G401.6 (cell line): ENCODE data around the gene ISY1.
"Not testable (repeated sequence)": the region's sequence is repeated elsewhere in the genome, so short reads cannot be mapped to it uniquely, and the experiment has no call there.

ENCODE experiments used
- FAIRE-seq: peaks from 2 replicates; lab custom pipeline; 2012; peaks lifted over from hg19 to GRCh38; lab: Jason Lieb, UNC

The ISY1 gene

DNA sequence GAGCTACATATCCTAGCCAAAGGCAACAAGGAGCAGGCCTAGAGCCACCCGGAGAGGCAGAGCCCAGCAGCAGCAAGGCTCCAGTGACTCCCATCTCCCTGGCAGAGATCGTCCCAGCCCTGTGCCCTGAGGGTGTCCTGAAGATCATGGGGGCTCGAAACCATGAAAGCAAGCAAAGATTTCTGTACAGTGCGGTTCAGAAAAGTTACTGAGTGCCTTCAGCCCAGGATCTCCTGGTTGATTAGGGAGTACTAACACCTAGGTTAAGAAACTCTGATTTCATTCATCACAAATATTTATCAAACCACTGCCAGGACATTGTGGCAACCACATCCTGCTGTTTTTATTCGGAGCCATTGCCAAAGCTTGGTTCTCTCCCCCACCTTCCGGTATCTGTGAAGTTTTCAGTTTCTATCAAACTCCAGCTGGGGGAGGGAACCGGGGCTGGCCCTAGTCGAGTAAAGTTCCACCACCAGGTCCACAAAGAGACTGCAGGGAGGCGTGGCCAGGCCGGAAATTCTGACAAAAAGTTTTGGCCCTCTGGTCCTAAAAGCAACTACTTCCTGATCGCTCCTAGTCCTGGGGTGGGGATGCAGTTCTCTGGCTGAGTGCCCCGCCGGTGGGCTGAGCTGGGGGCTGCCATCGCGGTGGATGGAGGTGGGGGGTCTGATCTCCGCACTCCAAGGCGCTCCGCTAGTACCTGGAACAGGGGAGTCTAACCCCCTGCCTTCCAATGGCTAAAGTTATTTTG, 40.4 kb downstream of the ISY1 start:
- no peak for FAIRE-seq

DNA sequence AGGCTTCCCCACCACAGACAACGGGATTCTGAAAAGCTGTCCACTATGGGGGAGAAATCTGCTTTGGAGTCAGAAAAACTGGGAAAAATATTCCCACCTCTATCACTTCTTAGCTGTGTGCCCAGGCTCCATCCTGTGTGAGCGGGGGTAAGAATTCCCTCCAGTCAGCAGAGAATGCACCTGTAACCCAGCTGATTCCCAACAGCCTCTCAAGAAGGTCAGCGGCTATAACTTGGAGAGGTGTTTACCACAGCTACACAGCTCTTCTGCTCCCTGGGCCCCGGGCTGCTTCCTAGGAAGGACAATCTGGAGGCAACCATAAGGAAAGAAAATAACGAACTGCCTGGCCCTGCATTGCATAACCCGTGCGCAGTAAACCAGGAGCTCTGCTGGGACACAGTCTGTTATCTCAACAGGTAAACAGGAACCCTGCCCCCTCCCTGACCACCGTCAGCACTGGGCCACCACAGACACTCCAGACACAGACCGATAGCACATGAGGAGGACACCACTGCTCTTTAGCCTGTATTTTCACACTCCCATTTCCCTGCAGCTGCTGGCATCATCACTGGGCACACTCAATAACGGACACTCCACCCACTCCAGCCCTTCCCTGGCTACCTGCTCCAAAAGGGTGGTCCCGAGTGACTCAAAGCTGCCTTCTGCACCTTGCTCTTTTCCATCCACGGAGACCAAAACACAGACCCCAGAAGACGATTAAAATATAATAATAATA, 41.3 kb downstream of the ISY1 start:
- no peak for FAIRE-seq

DNA sequence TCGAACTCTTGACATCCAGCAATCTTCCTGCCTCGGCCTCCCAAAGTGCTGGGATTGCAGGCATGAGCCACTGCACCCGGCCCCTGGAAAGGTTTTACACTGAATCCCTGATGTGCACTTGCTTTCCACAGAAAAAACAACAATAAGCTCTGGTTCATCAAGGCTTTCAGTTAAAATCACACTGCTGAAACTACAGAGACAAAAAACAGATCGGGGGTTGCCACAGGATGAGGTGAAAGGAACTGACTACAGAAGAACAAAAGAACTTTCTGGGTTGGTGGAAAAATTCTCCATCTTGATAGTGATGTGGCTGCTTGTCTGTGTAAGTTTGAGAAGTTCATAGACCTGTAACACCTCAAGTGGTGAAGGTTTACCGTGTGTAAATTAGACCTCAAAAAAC, 42.1 kb downstream of the ISY1 start:
- no peak for FAIRE-seq

DNA sequence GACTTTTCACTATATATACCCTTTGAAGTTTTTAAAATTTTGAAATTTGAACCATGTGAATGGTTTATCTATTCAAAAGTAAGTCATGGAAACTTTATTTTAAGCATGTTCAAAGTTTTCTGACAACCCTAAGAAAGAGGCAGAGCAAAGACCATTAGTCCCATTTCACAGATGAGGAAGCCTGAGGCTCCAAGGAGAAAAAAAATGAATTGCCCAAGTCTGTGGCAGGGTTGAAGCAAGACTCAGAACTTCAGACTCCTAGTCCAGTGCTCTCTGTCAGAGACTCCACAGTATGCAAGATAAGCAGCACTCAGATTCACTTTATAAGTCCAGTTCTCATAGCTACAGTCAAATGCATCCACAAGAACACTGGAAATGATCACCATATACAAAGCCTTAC, 43.7 kb downstream of the ISY1 start:
- no peak for FAIRE-seq

DNA sequence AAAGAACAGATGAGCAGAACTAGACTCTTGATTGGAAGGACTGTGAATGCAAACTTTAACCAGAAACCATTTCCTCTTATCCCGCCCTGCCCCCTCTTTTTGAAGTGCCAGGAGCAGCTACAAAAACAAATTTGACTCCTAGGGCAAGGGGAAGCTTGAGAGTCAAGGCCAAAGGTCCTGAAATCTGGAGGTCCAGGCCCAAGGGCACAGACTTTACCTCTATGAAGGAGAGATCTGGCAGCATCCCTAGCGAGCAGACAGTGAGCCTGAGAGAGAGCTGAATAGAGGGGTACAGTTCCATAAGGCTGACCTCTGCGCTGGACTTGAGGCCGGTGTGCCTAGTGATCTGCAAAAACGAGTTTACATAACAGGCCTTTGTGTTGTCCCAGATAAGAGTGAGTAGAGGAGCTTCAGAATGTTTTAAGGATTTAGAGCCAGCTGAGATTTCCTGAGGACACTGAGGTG, 44.3 kb downstream of the ISY1 start:
- FAIRE-seq = no peak

DNA sequence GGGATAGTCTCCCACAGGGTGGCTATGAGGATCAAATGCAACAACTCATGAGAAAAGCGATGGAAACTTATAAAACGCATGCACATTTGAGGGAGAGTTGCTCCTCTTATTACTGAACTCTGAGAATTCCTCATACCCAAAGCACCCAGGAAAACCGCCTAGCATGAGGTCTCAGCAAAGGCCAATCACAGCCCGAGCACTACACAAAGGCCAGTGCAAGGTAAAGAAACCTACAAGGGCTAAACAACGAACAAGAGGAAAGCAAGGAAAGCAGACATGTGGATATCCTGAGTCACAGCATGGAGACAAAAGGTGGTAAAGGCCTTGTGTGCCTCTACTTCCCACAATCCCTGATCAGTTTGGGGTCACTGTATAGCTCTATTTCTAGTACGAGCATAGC, 46.4 kb downstream of the ISY1 start:
- no peak for FAIRE-seq

DNA sequence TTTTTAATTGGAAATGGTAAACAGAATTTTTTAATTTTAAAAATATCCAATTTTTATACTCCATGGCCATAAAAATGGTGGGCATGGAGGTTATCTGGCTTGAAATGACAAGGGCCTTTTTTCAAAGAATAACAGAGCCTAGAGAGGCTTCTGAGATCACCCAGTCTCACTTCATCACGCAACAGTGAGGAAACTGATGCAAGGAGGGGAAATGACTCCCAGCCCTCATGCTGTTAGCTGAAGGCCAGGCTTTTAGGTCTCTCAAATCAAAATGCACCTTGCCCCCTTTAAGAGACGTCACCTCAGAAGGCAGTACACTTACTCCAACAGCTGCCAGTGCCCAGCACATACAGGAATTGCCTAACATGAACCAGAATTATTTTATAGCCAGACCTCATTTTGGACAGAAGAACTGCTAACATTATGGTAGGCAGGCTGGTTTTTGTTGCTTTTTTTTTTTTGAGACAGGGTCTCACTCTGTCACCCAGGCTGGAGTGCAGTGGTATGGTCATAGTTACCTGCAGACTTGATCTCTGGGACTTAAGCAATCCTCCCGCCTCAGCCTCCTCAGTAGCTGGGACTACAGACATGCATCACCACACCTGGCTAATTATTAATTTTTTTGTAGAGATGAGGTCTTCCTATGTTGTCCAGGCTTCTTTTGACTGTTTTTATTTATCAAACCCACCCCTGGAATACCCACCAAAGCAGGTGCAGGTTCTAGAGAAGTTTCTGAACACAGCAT, 48.4 kb downstream of the ISY1 start:
- no peak for FAIRE-seq

DNA sequence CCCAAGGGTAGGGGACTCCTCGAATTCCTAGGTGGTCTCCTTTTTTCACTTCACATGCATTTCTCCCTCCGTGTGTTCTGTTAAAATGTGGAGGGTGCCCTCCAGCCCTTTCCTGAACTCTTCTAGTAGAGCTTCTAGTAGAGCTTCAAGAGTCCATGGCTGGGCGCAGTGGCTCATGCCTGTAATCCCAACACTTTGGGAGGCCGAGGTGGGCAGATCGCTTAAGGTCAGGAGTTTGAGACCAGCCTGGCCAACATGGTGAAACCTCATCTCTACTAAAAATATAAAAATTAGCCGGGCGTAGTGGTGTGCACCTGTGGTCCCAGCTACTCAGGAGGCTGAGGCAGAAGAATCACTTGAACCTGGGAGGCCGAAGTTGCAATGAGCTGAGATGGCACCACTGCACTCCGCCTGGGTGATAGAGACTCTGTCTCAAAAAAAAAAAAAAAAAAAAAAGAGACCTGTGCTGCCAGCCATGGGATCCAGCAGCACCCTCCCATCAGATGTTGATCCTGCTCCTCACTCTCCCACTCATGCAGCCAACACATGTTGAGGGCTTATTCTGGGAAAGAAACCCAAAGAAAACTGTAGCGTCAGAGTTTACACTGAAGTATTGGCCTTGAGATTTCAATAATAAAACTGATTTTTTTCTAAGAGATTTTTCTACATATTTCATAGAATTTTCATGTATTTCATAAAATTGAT, 49.6 kb downstream of the ISY1 start:
- not testable (repeated sequence) for FAIRE-seq

DNA sequence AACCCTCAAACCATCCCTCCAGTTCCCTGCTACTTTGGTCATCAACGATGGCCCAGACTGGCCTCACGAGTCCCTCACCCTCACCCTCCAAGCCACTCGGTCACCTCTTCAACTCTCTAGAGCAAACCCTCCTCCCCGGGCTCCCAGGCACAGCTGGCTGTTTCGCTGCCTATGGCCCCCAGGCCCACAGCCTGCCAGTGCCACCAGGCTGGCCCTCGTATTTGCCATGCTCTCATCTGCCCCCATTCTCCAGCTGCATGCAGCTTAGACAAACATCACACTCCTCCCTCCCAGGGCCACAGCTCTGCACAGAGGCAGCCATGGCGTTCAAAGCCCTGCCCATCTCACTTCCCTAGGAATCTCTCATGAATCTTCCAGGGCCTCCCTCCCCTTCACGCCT, 53.1 kb downstream of the ISY1 start:
- no peak for FAIRE-seq

DNA sequence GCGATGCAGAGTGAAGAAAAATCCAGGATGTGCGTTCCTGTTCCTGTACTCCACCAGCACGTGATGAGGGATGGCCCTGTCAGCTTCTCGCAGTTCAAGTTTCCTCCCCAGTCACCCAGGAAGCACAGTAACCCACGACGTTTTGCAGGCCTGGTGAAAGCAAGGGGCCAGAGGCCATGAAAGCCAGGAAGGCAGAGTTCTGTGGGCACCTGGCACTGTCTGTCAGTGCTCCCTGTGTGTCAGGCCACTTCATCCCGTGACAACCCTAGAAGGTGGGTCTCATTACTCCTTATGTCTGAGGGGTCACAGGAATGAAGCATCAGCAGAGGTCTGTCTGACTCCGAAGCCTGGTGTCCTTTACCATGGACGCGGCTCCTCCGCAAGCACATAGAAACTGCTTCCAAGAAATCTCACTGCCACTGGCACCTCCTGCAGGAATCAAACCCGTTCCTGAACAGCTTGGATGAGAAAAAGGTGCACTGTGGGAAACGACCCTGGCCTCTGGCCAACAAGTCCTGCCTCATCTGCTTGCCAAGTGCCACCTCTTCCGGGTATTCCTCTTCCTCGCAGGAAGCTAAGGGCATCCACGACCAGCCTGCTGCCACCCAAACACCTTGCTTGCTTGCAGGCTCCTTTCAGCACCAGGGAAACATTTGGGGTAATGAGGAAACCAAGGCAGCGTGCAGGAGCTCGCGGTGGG, 53.8 kb downstream of the ISY1 start:
- FAIRE-seq = no peak

DNA sequence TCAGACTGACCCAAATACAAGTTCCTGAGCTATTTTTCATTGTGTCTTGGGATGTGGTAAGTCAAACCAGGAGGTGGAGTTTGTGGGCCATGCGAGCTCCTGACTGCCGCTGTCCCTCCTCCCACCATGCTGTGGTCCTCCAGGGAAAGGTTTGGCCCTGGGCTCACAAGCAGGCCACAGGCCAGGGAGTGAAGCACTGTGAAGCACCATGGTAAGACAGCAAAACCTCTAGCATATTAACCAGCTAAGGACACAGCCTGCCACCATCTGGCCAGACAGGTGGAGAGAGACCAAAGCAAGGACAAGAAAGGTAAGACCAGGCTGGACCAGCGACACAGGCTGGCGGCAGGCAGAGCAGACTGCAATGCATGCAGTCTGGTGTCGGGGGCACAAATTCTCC, 54.5 kb downstream of the ISY1 start:
- FAIRE-seq = no peak

DNA sequence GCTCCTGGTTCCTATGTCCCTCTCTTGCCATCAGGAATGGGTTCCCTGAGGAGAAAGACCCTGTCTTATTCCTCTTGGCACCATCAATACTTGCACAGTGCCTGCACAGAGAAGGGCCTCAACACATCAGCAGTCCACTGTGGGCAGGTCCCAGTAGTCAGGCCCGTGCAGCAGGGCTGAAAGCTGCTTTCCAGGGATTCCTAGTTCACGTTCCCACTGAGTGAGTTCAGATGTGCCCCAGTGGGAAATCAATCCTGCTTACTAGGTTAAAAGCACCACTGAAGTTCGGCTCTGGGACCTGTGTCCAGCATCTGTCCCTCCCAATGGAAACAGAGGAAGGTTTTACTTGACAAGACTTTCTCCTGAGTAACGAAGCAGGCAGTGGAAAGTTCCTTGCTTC, 55.0 kb downstream of the ISY1 start:
- FAIRE-seq = no peak

DNA sequence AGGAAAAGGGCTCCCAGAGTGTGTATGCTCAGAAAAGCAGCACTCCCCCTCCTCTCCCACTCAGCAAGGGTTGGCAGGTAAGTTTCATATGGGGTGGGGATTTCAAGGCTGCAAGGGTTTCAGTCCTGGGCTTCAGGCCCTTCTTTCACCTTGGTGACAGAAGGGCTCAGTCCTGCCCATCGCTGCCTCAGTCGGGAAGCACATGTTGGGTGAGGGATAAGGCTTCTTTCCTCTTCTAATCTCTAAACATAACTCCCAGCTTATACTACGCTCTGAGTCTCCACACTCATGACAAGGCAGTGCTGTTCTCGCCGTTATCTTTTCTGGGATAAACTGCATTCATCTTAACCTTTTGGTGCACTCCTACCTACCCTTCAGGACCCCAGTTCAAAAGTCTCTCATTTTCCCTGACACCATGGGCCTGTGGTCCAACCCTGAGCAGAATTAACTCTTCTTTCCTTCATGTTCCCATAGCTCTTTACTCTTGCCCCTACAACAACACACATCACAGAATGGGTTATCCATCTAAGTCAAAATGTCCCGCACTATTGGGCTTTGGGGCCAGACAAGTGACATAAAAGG, 56.3 kb downstream of the ISY1 start:
- no peak for FAIRE-seq

DNA sequence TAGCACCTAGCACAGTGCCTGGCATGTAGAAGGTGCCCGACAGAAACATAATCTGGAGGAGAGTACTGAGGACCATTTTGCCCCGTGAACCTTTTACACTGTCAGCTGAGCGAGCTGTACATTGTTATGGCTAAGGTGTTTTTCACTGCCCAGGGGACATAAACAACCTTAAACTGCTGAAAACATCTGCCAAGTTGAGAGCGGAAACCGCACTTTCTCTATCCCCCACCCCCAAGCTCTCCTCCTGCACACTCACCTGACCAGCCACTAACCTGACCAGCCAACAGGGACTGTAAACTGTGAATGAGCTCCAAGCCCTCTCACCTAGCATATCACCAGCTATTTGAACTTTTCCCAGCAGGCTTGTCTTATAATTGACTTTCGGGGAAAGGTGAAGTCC, 56.8 kb downstream of the ISY1 start:
- no peak for FAIRE-seq

DNA sequence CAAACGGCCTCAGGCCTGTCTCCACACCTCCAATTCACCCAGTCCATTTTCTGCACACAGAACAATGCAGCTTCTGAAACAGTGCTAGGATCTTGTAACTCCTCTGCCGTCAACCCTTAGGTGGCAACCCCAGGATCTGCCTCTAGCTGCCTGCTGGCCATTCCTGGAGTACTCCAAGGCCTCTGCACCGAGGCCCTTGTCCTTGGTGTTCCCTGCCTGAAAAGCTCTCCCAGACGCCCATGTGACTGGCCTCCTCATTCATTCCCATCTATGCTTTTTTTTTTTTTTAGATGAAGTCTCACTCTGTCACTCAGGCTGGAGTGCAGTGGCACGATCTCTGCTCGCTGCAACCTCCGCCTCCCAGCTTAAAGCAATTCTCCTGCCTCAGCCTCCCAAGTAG, 57.6 kb downstream of the ISY1 start:
- FAIRE-seq = no peak

DNA sequence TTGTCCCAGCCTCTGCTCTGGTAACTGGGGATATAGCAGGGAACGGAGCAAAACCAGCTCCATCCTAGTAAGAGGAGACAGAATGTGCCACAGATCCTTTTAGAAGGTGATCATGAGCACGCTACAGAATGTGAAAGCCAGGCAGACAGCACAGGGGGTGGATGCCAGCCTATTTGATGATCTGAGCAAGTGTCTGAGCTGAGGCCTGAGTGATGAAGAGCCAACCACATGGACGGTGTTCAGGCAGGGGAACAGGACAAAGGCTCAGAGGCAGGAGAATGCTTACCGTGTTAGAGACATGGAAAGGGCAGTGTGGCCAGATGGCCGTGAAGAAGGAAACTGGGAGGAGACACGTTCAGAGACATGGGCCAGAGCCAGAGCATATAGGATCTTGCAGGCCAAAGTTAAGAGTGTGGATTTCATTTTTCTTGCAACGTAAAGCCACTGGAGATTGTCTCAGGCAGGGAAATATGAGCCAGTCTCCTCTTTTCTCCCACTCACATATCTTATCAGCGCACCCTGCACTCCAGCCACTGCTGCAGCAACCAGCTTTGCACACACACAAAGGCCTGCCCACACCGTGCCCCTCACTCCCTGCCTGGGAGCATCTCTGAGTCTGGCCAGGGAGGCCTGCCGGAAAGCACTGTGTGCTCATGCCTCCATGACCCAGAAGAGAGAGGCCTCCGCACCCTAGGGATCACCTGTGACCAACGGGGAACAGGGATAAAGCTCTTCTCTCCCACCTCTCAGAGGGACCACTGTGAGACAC, 59.3 kb downstream of the ISY1 start:
- FAIRE-seq = no peak

DNA sequence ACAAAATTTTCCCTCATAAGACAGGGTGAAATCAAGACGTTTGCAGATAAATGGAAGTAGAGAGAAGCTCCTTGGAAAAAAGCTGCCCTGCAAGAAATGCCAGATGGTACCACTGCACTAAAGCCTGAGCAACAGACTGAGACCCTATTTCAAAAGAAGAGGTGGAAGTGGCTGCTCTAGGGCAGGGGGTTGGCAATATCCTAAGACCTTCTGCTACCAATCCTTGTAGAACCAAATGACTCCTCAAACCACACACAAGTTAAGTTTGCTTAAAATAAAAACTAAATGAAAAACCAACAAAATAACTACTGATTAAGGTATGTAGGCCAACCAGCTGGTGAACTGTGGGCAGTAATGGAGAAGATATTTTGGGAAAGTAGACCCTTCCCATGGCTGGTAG, 60.6 kb downstream of the ISY1 start:
- FAIRE-seq = no peak

DNA sequence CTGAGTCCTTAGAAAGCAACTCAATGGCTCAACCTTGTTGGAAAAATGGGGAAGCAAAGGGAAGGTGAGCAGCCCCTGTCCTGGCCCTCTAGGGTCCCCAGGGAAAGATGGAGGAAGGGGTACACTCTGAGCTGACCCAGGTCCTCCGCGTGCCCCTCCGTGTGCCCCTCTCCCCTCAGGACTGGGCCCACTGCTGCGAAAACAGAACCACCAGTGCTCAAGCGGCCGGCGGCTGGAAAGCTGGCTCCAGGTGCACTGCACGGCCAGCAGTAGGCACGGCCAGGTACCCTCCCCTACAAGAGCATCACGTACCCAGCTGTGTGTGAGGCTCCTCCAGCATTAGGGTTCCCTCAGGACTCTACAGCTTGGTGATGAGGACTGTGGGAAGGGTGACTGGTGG, 65.6 kb downstream of the ISY1 start:
- no peak for FAIRE-seq

DNA sequence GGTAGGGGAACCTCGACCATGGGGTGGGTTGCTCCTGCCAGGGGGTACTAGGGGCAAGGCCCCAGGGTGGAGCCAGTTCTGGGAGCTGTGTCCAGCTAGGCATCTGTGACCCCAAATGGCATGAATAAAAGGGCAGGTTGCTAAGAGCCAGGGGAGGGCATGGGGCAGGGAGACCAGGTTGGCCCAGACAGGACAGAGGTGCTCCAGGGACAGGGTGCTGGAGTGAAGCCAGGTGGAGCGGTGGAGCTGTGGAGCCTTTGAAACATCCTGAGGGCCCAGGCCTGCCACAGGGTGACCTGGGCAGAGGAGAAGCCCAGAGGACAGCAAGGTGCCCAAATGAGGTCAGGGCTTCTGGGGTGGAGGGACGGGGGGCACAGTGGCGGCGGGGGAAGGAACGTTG, 72.6 kb downstream of the ISY1 start:
- not testable (repeated sequence) for FAIRE-seq

DNA sequence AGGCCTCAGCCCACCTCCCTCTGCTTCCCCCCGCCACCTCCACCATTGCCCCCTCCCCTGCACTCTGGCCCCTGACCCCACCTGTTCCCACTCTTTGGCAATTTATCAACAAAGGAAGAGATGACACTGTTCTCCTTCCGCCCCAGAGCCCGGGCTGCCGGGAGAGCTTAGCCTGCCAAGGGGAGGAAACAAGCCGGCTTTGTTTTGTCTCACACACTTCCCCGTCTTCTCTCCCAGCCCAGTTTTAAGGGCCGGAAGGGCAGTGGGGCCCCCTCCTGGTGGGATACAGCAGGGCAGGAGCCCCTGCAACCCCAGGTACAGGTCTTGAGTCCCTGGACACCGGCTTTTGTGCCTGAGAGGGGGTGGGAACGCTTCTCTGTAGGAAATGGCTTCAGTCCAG, 73.0 kb downstream of the ISY1 start:
- peak; percentile 75 for FAIRE-seq
